ENCODE measurements around the gene C15orf61.

GRCh38 chr15:67472957-67473356 is 48.0 kb upstream of the C15orf61 start:
- TF ChIP-seq CTCF (IDR thresholded peaks at IDR 0.05) (no peak), REST (IDR thresholded peaks at IDR 0.05; ENCODE audit: insufficient read depth in 1 of 2, low read depth in 2 of 2, low read length in 1 of 2) (no peak), TCF7L2 (IDR thresholded peaks at IDR 0.05; ENCODE audit: low read depth, low read length) (no peak), SIN3A (IDR thresholded peaks at IDR 0.05; ENCODE audit: borderline replicate concordance, insufficient read depth, low read depth, low read length) (no peak), POLR2AphosphoS5 (IDR thresholded peaks at IDR 0.05; ENCODE audit: low read depth, low read length) (no peak)

Measured in Panc1 (cell line).